ENCODE results near the gene ARHGDIG. TPM values are rescaled to one million over a fixed set of nuclear protein-coding genes. Genes with fewer than 3 reads are reported as not detected.

The ARHGDIG gene
- total RNA-seq, 4 donors from 2014 or later, result 1.2 to 2.7 (median 1.8) TPM

GRCh38 chr16:287298-287811 lies 7.0 kb downstream of the ARHGDIG start:
- peaks cover 0 to 61% of the 10 kb centered on the region in 2 donors for H3K36me3 ChIP-seq
- 57 to 62% methylated on average over 4 to 10 of the region's 16 CpGs for WGBS, 2 donors (ENCODE audit: low coverage in 1 of 2)

GRCh38 chr16:287981-288920 lies 7.9 kb downstream of the ARHGDIG start:
- no peaks in the 10 kb centered on the region for H3K4me1 ChIP-seq
- H3K9me3 ChIP-seq, result no peaks in the 10 kb centered on the region
- no peak overlapping the region for H3K4me3 ChIP-seq
- H3K36me3 ChIP-seq, result peaks cover 0 to 70% of the 10 kb centered on the region in 2 donors
- ATAC-seq, result no peak
- no peak overlapping the region for H3K27ac ChIP-seq
- TF ChIP-seq POLR2A (IDR thresholded peaks at IDR 0.05), result no peak
- TF ChIP-seq CTCF (IDR thresholded peaks at IDR 0.05), result no peak
- TF ChIP-seq POLR2AphosphoS5 (IDR thresholded peaks at IDR 0.05), result no peak
- TF ChIP-seq EP300 (IDR thresholded peaks at IDR 0.05), result no peak
- WGBS, 2 donors (ENCODE audit: low coverage in 1 of 2), result 71 to 89% methylated on average over 3 to 8 of the region's 33 CpGs
- H3K27me3 ChIP-seq, result peaks cover 2% of the 10 kb centered on the region

More at GRCh38 chr16:287298-287811, 7.0 kb downstream of the ARHGDIG start:
- H3K9me3 ChIP-seq, result no peaks in the 10 kb centered on the region
- TF ChIP-seq EP300 (IDR thresholded peaks at IDR 0.05) (no peak), CTCF (IDR thresholded peaks at IDR 0.05) (peak in 1 of 4 experiments; percentile 10)
- H3K4me3 ChIP-seq, result no peak overlapping the region
- no peak overlapping the region for H3K27ac ChIP-seq
- ATAC-seq, result no peak
- no peaks in the 10 kb centered on the region for H3K4me1 ChIP-seq
- H3K27me3 ChIP-seq, result peaks cover 11% of the 10 kb centered on the region

- 91 to 93% methylated on average over 3 to 8 of the region's 22 CpGs for WGBS, 2 donors (ENCODE audit: low coverage in 1 of 2)
- no peaks in the 10 kb centered on the region for H3K27me3 ChIP-seq
- no peak overlapping the region for H3K27ac ChIP-seq
- ATAC-seq, result no peak
- H3K4me3 ChIP-seq, result no peak overlapping the region
- no peaks in the 10 kb centered on the region for H3K4me1 ChIP-seq
- H3K9me3 ChIP-seq, result no peaks in the 10 kb centered on the region
- peaks cover 0 to 80% of the 10 kb centered on the region in 2 donors for H3K36me3 ChIP-seq
- TF ChIP-seq EP300 (IDR thresholded peaks at IDR 0.05) (no peak), POLR2A (IDR thresholded peaks at IDR 0.05) (no peak), POLR2AphosphoS5 (IDR thresholded peaks at IDR 0.05) (no peak), CTCF (IDR thresholded peaks at IDR 0.05) (no peak)
Measured at GRCh38 chr16:289395-289997, 9.1 kb downstream of the ARHGDIG start.

- peaks cover 0 to 80% of the 10 kb centered on the region in 2 donors for H3K36me3 ChIP-seq
- H3K9me3 ChIP-seq, result no peaks in the 10 kb centered on the region
- ATAC-seq, result no peak
- no peak for TF ChIP-seq EP300 (IDR thresholded peaks at IDR 0.05)
- TF ChIP-seq CTCF (IDR thresholded peaks at IDR 0.05), result no peak
- no peak for TF ChIP-seq POLR2AphosphoS5 (IDR thresholded peaks at IDR 0.05)
- no peak for TF ChIP-seq POLR2A (IDR thresholded peaks at IDR 0.05)
- no peak overlapping the region for H3K27ac ChIP-seq
- H3K4me3 ChIP-seq, result no peak overlapping the region
- WGBS, 2 donors (ENCODE audit: low coverage in 1 of 2), result no CpG with 5 or more reads among the region's 25 CpGs
- H3K4me1 ChIP-seq, result no peaks in the 10 kb centered on the region
- no peaks in the 10 kb centered on the region for H3K27me3 ChIP-seq
Measured at GRCh38 chr16:290015-290680, 9.8 kb downstream of the ARHGDIG start.
